ENCODE measurements around the gene FOXA3. TPM values are rescaled to one million over a fixed set of nuclear protein-coding genes. Genes with fewer than 3 reads are reported as not detected.

Gene FOXA3
- total RNA-seq, 1 experiment from 2014 or later: 22.2 TPM

DNA sequence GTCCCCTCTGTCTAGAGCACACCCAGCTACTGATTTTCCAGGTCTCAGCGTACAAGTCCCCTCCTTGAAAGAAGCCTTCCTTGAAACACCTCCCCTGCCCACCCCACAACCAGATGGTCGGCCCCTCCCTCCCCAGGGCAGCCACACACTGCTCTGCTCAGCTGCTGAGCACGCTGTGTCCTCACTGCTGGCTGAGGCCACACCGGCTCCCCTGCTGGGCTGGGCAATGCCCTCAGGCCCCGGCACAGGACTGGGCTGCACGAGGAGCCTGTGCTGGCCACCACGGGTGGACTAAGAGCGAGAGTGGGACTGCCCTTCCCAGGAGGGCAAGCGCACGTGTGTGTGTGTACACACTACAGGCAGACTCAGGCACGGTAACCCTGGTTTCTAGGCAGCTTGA, 37.2 kb upstream of the FOXA3 start:
- DNase-seq: no peak

More for the DNA sequence above, 37.2 kb upstream of the FOXA3 start:
- no peak overlapping the region for H3K56ac ChIP-seq (ENCODE audit: insufficient read length, low read depth, low read length)
- H3K14ac ChIP-seq (ENCODE audit: insufficient read depth, low read length): no peak overlapping the region
- no peak overlapping the region for H3K9ac ChIP-seq (ENCODE audit: extremely low read depth, insufficient read length, low read length)
- no peak overlapping the region for H2BK5ac ChIP-seq (ENCODE audit: insufficient read length, low read length)
- H3K36me3 Mint-ChIP-seq (ENCODE audit: insufficient read depth in 1 of 3, low read depth in 3 of 3): peaks cover 64 to 98% (median 94%) of the 10 kb centered on the region in 3 experiments
- H3K79me1 ChIP-seq (ENCODE audit: insufficient read depth, low read depth, low read length, poor library complexity, severe bottlenecking): no peaks in the 10 kb centered on the region
- no peak overlapping the region for H3K4ac ChIP-seq (ENCODE audit: low read depth, low read length)
- no peak overlapping the region for H3K4me3 Mint-ChIP-seq
- no peak overlapping the region for H3K4me2 ChIP-seq (ENCODE audit: insufficient read depth, insufficient read length, low read length)
- H3K27ac ChIP-seq (ENCODE audit: insufficient read length, low read depth, low read length): no peak overlapping the region
- peak overlapping the region in 2 of 3 experiments; percentile 62 to 93; a peak in 2 of 7 replicates for H3K27ac Mint-ChIP-seq
- no peaks in the 10 kb centered on the region for H3K23me2 ChIP-seq (ENCODE audit: insufficient read length, low read depth, low read length, poor library complexity, severe bottlenecking)
- H3K4me1 ChIP-seq (ENCODE audit: insufficient read depth, low read length): no peaks in the 10 kb centered on the region
- no peak overlapping the region for H2BK20ac ChIP-seq (ENCODE audit: low read depth, low read length, poor library complexity, severe bottlenecking)
- H3K27me3 Mint-ChIP-seq (ENCODE audit: low read depth): no peaks in the 10 kb centered on the region
- H4K20me1 ChIP-seq (ENCODE audit: control insufficient read depth, insufficient read depth, insufficient read length): no peaks in the 10 kb centered on the region
- no peak overlapping the region for H4K8ac ChIP-seq (replicated peaks; ENCODE audit: insufficient read length, low read depth, low read length)
- no peak overlapping the region for H2BK15ac ChIP-seq (ENCODE audit: low read depth, low read length)
- H2BK120ac ChIP-seq (ENCODE audit: low read depth, low read length, poor library complexity, severe bottlenecking): no peak overlapping the region
- no CpG with 5 or more reads among the region's 11 CpGs for WGBS (ENCODE audit: extremely low coverage, insufficient read length, low lambda C conversion rate)
- no peaks in the 10 kb centered on the region for H3K27me3 ChIP-seq (ENCODE audit: insufficient read depth, low read length)
- H3K4me1 Mint-ChIP-seq: no peaks in the 10 kb centered on the region
- no peak overlapping the region for H3K23ac ChIP-seq (ENCODE audit: insufficient read length, low read depth, low read length)
- TF ChIP-seq, protein P1, sequence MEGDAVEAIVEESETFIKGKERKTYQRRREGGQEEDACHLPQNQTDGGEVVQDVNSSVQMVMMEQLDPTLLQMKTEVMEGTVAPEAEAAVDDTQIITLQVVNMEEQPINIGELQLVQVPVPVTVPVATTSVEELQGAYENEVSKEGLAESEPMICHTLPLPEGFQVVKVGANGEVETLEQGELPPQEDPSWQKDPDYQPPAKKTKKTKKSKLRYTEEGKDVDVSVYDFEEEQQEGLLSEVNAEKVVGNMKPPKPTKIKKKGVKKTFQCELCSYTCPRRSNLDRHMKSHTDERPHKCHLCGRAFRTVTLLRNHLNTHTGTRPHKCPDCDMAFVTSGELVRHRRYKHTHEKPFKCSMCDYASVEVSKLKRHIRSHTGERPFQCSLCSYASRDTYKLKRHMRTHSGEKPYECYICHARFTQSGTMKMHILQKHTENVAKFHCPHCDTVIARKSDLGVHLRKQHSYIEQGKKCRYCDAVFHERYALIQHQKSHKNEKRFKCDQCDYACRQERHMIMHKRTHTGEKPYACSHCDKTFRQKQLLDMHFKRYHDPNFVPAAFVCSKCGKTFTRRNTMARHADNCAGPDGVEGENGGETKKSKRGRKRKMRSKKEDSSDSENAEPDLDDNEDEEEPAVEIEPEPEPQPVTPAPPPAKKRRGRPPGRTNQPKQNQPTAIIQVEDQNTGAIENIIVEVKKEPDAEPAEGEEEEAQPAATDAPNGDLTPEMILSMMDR (conservative IDR thresholded peaks at IDR 0.05): no peak
- H4K5ac ChIP-seq (ENCODE audit: insufficient read length, low read depth, low read length): no peak overlapping the region
- H2BK12ac ChIP-seq (ENCODE audit: insufficient read length, low read depth, low read length): no peak overlapping the region
- no peak overlapping the region for H4K91ac ChIP-seq (ENCODE audit: insufficient read length, low read depth, low read length)
- no peaks in the 10 kb centered on the region for H3K9me3 Mint-ChIP-seq
- no peak overlapping the region for H3T11ph ChIP-seq (ENCODE audit: low read length)
- no peak overlapping the region for H3K18ac ChIP-seq (ENCODE audit: insufficient read length, low read depth, low read length)
- no peak overlapping the region for H2AK5ac ChIP-seq (ENCODE audit: insufficient read length, low read length)
- no peak overlapping the region for H2AFZ ChIP-seq (ENCODE audit: low read length)
- H3K9me3 ChIP-seq (ENCODE audit: control insufficient read depth, low read depth, low read length): no peaks in the 10 kb centered on the region
- H3K79me2 ChIP-seq (ENCODE audit: insufficient read depth, low read length): no peaks in the 10 kb centered on the region
